ENCODE results near the gene USP49. TPM values are rescaled to one million over a fixed set of nuclear protein-coding genes. Genes with fewer than 3 reads are reported as not detected.

Gene USP49
- total RNA-seq, 6 experiments from 2014 or later: 0.87 to 2.0 (median 1.3) TPM

- no peak for DNase-seq
- Histone ChIP-seq H3K36me3 (no peaks in the 10 kb centered on the region), H3K9me3 (no peaks in the 10 kb centered on the region), H3K27me3 (no peaks in the 10 kb centered on the region), H3K4me1 (no peaks in the 10 kb centered on the region), H3K27ac (no peak overlapping the region), H3K4me3 (no peak overlapping the region)
- intact Hi-C loops (cut with DNase I): no loop called here
- ATAC-seq: no peak
- 22% methylated on average over 1 of the region's 2 CpGs for WGBS (ENCODE audit: insufficient coverage, low coverage, low lambda C conversion rate, missing lambda C conversion rate)
- TF ChIP-seq CTCF (IDR thresholded peaks at IDR 0.05): no peak
Observed at GRCh38 chr6:41763470-41763869, 131.7 kb downstream of the USP49 start.

GRCh38 chr6:41759905-41760579 is 135.1 kb downstream of the USP49 start:
- no peak overlapping the region for H3K27ac ChIP-seq
- intact Hi-C loops (cut with DNase I): no loop called here
- ATAC-seq: no peak
- no peak overlapping the region for H3K4me3 ChIP-seq
- DNase-seq: no peak
- H3K36me3 ChIP-seq: no peaks in the 10 kb centered on the region
- WGBS (ENCODE audit: insufficient coverage, low coverage, low lambda C conversion rate, missing lambda C conversion rate): no CpG with 5 or more reads among the region's 2 CpGs
- H3K27me3 ChIP-seq: no peaks in the 10 kb centered on the region
- no peaks in the 10 kb centered on the region for H3K9me3 ChIP-seq
- H3K4me1 ChIP-seq: no peaks in the 10 kb centered on the region
- TF ChIP-seq POLR2A (IDR thresholded peaks at IDR 0.05) (no peak), CTCF (IDR thresholded peaks at IDR 0.05) (no peak)

GRCh38 chr6:41759106-41759904 is 135.9 kb downstream of the USP49 start:
- no peak overlapping the region for H3K4me3 ChIP-seq
- no peak overlapping the region for H3K27ac ChIP-seq
- H3K4me1 ChIP-seq: no peaks in the 10 kb centered on the region
- intact Hi-C loops (cut with DNase I): no loop called here
- no peak for TF ChIP-seq POLR2A (IDR thresholded peaks at IDR 0.05)
- TF ChIP-seq CTCF (IDR thresholded peaks at IDR 0.05): no peak
- DNase-seq: no peak
- H3K9me3 ChIP-seq: no peaks in the 10 kb centered on the region
- 82% methylated on average over 7 of the region's 13 CpGs for WGBS (ENCODE audit: insufficient coverage, low coverage, low lambda C conversion rate, missing lambda C conversion rate)
- ATAC-seq: no peak
- H3K27me3 ChIP-seq: no peaks in the 10 kb centered on the region
- H3K36me3 ChIP-seq: no peaks in the 10 kb centered on the region

GRCh38 chr6:41758641-41759035 is 136.5 kb downstream of the USP49 start:
- Histone ChIP-seq H3K9me3 (no peaks in the 10 kb centered on the region), H3K4me3 (no peak overlapping the region), H3K36me3 (no peaks in the 10 kb centered on the region), H3K27me3 (no peaks in the 10 kb centered on the region), H3K27ac (no peak overlapping the region), H3K4me1 (no peaks in the 10 kb centered on the region)
- intact Hi-C loops (cut with DNase I): no loop called here
- no peak for DNase-seq
- ATAC-seq: no peak
- TF ChIP-seq POLR2A (IDR thresholded peaks at IDR 0.05) (no peak), CTCF (IDR thresholded peaks at IDR 0.05) (no peak)
- WGBS (ENCODE audit: insufficient coverage, low coverage, low lambda C conversion rate, missing lambda C conversion rate): 81% methylated on average over 4 of the region's 6 CpGs

Data from right lobe of liver (tissue), 6 donors.